GM21381 (cell line): Measurements from ENCODE around the gene FGF9.

Source experiments
- ATAC-seq: cut with Tn5 transposase; IDR thresholded peaks from one replicate; pipeline ENCODE4 v1.9.1; 2021; ENCODE audit warnings: mild to moderate bottlenecking, moderate library complexity; ENCODE audit not compliant: unreplicated experiment

FGF9 gene

DNA sequence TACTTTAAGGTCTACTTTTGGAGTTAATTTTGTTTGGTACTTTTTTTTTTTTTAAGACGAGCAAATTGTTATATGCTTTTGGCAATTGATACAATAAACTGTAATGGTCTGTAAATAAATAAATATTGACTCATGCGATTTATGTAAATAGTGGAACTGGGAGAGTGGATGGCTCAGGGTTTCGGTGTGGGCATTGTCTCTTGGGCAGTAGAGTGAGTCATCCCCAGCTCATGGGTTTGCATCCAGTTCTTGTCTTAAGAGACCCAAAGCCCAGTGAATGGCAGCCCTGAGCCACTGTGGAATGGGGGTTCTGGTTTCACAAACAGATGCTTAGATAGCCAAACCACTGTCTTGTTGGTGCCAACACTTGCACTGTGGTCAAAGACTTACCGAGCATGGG lies 33.0 kb downstream of the FGF9 start:
- ATAC-seq = no peak

DNA sequence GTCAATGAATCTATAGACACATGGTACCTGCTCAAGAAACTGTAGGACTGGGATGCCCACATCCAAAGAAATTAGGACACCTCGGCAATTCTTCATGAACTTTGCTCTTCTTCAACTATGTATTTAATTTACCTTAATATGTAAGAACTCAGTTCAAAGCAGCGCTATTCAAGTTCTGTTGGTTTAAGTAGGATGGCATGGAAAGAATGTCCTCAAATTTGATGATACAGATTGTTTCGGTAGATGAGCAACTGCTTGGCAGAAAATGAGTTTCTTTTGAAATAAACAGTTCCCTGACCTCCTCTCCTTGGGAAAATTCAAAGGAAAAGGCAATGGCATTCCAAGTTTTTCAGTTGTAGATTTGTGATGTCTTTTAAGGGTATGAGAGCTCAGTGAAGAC lies 36.7 kb downstream of the FGF9 start:
- ATAC-seq = no peak

DNA sequence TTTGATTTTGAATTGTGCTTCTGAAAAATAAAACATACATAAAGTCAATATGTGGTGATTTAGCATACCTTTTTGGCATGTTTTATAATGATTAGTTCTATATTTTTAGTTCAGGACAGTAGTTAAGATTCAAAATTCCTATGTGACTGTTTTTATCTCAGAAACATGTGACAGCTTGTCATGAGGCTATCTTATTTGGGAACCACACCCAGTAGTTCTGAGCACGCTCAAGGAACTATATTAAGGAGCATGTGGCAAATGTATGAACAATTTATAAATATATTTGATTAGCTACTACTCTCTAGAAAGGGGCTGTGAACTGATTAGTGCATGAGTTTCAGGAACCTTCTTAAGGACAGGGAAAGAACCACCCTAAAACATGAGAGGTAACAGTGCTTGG lies 38.8 kb downstream of the FGF9 start:
- ATAC-seq = no peak

DNA sequence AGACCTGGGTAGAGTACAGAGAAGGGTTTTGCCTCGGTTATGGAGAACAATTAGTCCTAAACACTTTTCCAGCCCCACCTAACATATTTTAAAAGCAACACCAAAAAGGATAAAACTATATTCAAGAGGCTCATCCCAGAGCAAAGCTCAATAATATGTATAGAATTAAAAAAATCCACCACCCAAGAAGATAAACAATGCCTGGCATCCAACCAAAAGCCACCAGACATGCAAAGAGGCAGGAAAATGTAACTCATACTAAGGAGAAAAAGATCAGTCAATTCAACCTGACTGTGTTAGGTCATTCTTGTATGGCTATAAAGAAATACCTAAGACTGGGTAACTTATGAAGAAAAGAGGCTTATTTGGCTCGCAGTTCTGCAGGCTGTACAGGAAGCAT lies 39.3 kb downstream of the FGF9 start:
- ATAC-seq = no peak

DNA sequence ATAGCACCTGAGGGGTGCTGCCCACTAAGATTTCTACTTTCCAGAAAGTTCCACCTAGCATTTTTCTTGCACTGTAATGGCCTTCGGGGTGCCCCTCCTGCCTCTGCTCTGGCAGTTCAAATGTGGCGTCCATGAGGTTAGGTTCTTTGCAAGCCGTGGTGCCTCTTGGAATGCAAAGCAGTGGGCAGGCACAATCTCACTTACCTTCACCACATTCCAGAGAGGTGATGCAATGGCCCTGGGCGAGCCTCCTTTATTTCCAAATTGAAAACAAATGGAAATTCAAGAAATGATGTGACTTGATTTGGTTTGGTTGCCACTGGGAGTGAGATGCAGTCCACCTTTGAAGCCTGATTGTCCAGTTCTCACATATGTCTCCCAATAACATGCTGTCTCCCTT lies 46.9 kb downstream of the FGF9 start:
- no peak for ATAC-seq

DNA sequence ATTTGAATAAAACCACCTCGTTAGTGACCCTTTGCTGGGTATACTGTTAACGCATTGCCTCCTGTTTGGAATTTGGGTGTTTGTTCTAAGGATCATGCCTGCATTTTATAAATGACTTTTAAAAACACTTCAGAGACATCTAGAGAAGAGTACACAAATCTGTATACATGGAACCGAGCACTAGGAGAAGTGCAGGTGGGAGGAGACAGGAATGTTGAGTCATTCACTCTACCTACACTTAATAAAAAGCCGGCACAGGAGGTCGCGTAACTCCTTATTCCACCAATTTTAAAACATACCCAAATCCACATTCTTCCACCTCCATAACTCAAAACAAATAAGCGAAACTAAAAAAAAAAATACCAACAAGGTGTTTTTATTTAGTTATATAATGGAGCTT lies 48.6 kb downstream of the FGF9 start:
- no peak for ATAC-seq

DNA sequence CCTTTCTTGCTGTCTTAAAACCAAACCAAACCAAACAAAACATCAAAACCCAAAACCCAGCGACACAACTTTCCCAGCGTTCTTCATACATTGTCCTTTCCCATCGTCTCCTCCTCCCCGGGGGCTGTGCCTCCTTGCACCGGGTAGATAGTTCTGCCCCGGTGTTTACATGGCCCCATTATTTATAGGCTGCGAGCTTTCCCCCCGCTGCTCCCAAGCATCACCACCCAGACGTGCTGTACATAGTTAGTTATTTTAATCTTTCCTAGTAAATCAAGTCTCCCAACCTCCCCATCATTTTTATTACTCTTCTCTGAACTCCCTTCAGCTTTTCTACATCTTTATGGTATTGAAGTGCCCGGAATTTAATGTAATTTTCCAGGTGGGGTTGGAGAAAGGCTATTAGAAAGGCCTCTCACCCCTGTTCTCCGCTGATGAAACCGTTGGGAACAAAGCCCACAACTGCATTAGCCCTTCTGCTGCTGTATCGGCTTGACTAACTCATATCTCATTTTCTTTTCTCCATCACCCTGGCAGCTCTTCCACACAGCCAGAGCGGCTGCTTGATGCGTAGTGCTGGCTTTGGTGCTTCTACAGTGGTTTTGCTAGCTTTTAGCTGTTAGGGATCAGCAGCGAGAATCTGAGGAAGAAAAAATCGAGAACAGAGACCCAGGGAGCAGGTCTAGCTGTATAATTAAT lies 53.1 kb downstream of the FGF9 start:
- no peak for ATAC-seq

DNA sequence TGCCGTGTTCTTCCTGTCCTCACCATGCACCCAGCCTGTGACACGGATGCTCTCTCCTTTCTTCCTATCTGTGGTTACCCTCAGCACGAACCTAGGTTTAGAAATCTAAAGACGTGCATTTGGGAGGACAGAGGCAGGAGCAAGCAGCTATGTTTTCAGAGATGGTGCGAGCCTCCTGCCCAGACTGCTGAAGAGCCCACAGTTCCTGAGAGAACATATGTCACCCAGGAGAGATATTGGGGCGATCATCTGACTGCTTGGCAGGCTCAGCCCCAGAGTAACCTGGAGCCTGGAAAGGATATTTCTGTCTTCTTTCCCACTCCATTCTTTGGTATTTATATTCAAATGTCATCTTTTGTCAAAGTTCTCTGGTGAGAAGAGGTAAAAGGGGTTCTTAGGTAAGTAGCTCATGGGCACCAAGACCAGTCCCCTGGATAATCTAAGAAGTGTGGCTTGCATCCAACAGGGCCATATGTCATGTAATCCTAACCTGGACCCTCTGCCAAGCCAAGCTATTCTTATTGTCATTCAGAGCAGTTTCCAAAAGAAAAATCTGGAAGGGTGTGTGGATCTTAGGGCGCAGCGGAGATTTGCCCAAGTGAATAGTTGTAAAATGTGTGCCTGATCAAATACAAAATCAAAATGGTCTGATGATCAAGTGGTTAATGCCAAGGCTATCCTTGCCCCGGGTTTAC lies 59.5 kb downstream of the FGF9 start:
- ATAC-seq = no peak

DNA sequence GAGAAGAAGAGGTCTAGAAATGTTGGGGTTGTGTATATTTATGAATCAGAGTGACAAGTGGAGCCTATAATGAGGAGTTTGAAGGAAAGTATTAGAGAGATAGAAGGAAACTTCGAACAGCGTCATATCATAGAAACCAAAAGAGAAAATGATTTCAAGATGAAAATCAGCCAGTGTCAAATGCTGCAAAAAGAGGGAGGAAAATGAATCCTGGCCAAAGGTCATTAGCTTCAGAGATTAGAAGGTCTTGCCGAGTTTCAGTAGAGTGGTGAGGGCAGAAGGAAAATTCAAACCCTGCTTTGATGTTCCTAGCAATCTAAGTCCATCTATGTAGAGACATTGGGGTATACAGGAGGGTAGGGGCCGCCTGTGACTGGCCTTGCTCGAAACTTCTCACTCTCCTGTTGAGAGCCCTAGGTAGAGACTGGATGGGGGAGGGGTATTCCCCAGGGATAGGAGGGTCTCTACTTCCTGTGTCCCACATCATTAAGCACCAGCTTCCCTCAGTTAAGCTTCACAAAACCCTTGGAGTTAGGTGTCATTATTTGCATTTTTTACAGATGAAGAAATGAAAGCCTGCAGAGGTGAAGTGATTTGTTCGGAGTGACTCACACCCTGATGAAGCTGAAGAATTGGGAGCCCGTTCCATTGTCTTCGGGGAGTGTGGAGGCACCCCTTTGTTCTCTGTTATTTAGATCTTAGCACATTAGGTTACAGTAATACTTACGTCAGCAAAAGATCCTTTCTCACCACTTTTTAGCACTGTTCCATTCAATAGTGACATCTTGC lies 62.8 kb downstream of the FGF9 start:
- no peak for ATAC-seq

DNA sequence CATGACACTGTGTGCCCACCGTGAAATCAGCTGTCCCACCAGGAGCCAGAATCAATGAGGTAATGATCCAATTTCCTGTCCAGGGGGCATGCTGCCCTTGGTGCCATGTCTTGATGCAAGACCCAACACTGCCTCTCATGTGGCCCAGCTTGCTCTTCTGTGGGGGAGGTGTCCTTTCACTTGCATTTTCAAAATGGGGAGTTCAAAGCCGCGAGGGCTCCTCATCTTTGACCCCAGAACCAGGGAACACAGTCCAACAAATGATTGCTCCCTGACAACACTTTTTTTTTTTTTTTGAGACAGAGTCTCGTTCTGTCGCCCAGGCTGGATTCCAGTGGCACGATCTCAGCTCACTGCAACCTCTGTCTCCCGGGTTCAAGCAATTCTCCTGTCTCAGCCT lies 64.1 kb downstream of the FGF9 start:
- ATAC-seq = no peak

DNA sequence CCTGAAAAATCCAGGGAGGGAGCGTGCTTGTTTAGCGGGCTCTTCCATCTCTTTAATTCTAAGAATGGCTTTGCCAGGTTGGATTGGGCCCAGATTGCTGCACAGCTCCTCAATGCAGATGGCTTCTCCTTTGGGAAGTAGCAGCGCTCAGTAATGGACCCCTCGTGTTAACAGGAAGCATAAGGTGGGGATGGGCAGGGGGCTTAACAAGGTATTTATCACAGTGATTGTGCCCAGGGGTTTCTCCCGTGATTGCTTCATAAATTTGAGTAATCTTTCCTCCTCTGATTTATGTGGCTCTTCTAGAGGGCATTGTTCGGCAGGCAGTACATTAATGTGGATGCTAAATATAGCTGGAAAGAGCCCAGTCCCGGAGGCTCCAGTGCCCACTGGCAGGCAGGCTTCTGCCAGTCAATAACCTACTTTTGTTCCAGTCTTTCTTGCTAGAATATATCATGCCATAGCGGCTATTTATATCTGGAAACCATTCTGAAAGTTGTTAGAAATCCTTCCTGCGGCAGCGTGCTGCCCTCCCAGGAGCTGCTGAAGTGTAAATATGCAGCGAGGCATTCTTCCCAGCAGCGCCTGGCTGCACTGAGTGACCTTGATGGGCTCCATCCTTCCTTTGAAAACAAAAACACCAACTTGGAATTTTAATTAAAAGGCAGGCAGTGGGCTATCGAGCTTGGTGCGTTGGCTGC lies 65.0 kb downstream of the FGF9 start:
- ATAC-seq = no peak

DNA sequence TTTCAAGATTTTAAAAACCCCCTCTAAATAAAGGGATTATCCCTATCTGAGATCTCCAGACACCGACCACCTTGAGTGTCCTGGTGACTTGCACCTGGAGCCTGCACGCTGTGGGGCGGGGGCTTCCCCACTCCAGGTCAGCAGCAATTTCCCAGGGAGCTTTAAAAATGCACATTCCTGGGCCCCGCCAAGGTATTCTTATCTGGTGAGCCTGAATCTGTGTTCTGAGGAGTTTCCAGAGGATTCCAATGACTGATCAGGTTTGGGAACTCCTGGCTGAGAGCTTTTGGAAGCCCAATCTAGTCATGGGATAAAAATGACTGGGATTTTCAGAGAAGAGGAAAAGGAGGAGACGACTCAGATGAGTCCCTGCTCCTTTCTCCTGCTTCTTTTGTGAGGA lies 66.1 kb downstream of the FGF9 start:
- ATAC-seq = no peak

DNA sequence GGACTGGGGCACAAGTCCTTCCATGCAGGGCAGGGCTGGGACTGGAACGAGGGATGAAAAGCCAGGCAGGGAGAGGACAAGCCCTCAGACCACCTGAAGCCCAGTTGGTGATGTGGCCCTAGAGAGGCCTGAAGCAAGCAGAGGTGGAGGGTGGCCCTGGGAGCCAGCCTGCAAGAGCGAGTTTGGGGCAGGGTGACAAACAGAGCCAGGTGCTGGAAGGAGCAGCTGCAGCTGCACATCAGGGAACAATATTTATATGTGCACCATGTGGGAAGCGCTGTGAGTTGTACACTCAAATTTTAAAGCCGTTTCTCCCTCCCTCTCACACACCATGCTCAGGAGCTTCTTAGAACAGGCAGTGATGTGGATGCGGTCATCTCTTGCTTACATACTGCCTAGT lies 67.8 kb downstream of the FGF9 start:
- ATAC-seq = no peak

DNA sequence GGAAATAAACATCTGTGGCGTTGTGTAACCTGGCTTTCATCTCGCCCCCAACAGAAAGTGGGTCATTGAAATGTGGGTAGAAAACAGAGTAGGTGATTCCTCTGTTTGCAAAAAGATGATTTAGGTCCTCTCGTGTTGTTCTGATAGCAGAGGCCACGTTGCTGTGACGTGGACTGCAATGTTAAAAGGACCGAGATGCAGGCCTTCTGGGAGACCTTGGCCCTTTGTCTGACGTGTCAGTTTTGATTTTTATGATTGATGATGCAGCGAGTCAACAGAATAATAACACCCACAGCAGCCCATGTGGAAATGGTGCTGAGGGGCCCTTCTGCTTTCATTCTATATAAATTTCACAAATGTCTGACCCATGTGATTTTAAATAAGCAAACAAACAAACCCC lies 68.9 kb downstream of the FGF9 start:
- no peak for ATAC-seq

DNA sequence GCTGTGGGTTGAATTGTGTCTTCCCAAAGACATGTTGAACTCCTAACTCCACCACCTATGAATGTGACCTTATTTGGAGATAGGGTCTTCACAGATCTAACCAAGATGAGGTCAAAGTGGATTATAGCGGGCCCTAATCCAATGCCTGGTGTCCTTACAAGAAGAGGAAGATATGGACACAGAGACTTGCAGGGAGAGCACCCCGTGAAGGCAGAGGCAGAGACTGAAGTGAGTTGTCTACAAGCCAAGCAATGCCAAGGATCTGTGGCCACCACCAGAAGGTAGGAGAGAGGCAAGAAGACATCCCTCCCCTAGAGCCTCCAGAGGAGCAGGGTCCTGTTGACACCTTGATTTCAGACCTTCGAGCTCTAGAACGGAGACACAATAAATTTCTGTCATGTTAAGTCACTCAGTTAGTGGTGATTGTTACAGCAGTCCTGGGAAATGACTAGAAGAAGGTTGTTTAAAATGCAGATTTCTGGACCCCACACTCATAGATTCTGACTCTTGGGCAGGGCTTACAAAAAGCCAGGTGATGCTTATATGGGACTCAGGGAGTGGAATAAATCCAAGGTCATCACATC lies 70.6 kb downstream of the FGF9 start:
- no peak for ATAC-seq

DNA sequence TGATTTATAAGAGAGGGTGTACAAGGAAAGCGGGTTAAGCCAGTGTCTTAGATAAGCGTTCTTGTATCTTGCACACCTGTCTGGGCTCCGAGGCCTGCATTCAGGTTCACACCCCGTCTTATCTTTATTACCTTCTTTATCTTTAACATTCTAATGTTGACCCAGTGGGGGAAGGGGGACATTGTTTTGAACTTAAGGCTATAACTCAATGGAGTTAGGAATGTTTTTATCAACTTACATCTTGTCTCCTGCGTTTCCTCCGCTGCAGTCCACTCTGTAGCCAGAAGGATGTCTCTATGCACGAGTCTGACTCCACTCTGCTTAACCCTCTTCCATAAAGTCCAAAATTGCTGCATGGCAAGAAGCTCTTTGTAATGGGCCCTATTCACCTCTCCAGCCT lies 71.2 kb downstream of the FGF9 start:
- ATAC-seq = no peak

DNA sequence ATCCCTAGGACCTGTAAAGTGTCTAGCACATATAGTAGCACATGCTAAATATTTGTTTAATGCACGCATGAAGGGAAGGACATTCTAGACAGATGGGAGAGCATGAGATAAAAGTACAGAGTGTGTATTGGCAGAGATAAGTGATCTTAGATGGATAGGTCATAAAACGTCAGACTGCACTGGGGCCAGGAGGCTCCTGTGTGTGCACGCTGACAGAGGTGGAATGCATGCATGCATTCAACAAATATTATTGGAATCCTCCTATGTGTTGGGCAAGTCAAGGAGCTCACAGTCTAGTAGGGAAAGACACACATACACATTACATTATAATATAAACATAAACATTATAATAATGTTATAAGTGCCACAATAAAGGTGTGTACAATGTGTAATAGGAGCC lies 73.3 kb downstream of the FGF9 start:
- ATAC-seq = no peak

DNA sequence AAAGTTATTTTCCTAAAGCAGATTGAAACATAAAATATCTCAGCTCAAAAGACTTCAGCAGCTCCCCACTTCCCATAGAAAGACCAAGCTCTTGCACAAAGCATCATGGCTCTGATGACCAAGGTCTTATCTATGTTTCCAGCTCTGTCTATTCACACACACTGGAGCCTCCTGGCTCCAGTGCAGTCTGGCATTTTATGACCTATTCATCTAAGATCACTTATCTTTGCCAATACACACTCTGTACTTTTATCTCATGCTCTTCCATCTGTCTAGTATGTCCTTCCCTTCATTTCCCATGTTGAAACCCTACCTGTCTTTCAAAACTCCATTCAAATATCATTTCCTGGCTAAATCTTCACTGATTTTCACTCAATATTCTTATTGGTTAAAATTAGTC lies 74.4 kb downstream of the FGF9 start:
- ATAC-seq = no peak

DNA sequence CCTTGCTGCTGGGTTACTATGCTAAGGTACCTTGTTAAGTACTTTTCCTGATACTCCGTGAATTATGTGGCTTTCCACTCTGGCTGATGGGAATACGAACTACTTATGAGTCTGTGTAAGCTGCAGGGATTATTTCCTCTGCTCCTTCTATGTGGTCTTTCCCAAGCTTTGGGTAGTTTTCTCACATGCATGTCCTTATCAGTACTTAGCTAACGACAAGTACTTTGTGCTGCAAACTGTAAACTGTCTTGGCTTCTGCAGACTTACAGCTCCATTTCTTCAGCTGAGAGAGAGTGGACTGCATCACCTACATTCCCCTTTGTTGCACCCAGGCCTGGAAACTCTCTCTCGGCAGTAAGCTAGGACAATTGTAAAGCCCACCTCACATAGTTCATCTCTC lies 76.6 kb downstream of the FGF9 start:
- no peak for ATAC-seq

DNA sequence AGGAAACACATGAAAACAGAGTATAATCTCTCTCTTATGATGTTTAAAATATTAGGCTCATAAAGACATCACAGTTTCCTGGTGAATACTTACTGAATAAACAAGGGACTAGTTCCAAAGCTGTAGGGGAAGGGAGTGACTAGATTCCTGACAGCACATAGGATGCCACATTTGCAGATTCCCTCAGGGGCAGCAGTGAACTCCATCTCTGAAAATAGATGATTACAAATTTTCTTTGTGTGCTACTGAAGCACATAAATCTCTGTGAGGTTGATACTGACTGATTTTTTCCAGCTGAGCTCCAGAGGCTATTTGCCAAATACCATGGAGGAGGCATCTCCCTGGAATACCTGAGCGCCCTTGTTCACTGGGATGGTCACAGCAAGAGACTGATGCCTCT lies 77.3 kb downstream of the FGF9 start:
- no peak for ATAC-seq

DNA sequence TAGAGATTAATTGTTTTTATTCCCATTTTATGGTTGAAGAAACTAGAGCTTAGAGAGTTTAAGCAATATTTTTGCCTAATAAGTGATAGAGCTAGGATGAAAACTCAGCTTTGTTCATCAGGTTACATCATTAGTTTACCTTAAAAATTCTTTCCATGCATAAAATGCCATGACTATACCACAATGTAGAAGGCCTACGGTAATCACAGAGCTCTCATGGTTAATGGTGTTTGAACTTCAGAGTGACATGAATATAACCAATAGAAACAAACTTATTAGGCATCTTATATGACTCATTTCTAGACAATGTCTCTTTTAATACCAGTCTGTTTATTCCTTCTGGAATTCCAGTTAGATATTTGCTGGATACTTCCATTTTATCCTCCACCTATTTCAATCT lies 78.5 kb downstream of the FGF9 start:
- ATAC-seq = no peak
